K562 (cell line): Measurements from ENCODE around the gene LYPLA2.
"Not testable (repeated sequence)": the region's sequence is repeated elsewhere in the genome, so short reads cannot be mapped to it uniquely, and the experiment has no call there.

ENCODE experiments used
- BRF2 ChIP-seq: IDR thresholded peaks from 3 replicates; pipeline ENCODE4 v1.6.1; 2011; ENCODE audit warnings: borderline replicate concordance, mild to moderate bottlenecking; ENCODE audit not compliant: insufficient read length, insufficient read depth
- CCNT2 ChIP-seq: IDR thresholded peaks from 2 replicates; pipeline ENCODE4 v1.6.1; 2011; ENCODE audit warnings: borderline replicate concordance, low read depth, mild to moderate bottlenecking, moderate library complexity, mixed read lengths, low read length; ENCODE audit not compliant: insufficient read length; ENCODE audit errors: extremely low read depth
- EP300 ChIP-seq: IDR thresholded peaks from 2 replicates; pipeline ENCODE4 v1.6.1; 2012; ENCODE audit warnings: low read length, improper control_type of control experiment
- NFE2 ChIP-seq: IDR thresholded peaks from 2 replicates; pipeline ENCODE4 v1.6.1; 2014; ENCODE audit warnings: antibody characterized with exemption, low read depth
- POLR2A ChIP-seq: fragments of 450-650 bp; conservative IDR thresholded peaks from 2 replicates; pipeline ENCODE4 v1.6.1; 2016
- POLR2H ChIP-seq: IDR thresholded peaks from 2 replicates; pipeline ENCODE4 v1.6.1; 2016; ENCODE audit warnings: missing genetic modification characterization, low read depth, mild to moderate bottlenecking, control low read depth, missing compliant biosample characterization, moderate library complexity
- TEAD4 ChIP-seq, 2 experiments: sonication (generic) in 1 of 2; formaldehyde crosslinking in 1 of 2; IDR thresholded peaks; 2 replicates each; pipeline versions ENCODE4 v1.6.1 to v1.8.0; 2012 to 2022; ENCODE audit warnings: borderline replicate concordance in 1 of 2, inconsistent platforms in 1 of 2, low read length in 1 of 2, mild to moderate bottlenecking in 1 of 2, missing genetic modification reagents in 1 of 2
- ZNF436 ChIP-seq: fragments of 250-450, 450-650 bp; sonication (Bioruptor Pico); formaldehyde crosslinking; IDR thresholded peaks from 2 replicates; pipeline ENCODE4 v1.7.0; 2020; ENCODE audit warnings: mild to moderate bottlenecking
- ZNF707 ChIP-seq: fragments of 250-450 bp; sonication (Bioruptor Pico); conservative IDR thresholded peaks from 2 replicates; pipeline ENCODE4 v1.8.0; 2022; ENCODE audit warnings: inconsistent platforms, mild to moderate bottlenecking, moderate library complexity
- TF ChIP-seq, protein P1 (sequence below): IDR thresholded peaks from 2 replicates; pipeline ENCODE4 v1.6.1; 2016; ENCODE audit warnings: missing genetic modification characterization, missing compliant biosample characterization
- TF ChIP-seq, protein P2 (sequence below): fragments of 250-450 bp; sonication (Bioruptor Pico); IDR thresholded peaks from 2 replicates; pipeline ENCODE4 v1.5.0; 2022; ENCODE audit warnings: mild to moderate bottlenecking
- TF ChIP-seq, protein P3 (sequence below): sonication (generic); formaldehyde crosslinking; IDR thresholded peaks from 2 replicates; pipeline ENCODE4 v1.8.0; 2023; ENCODE audit warnings: mild to moderate bottlenecking, missing genetic modification reagents
- TF ChIP-seq, protein P4 (sequence below): fragments of 250-450 bp; sonication (Bioruptor Pico); IDR thresholded peaks from 2 replicates; pipeline ENCODE4 v1.5.0; 2020; ENCODE audit warnings: mild to moderate bottlenecking, borderline replicate concordance

DNA sequence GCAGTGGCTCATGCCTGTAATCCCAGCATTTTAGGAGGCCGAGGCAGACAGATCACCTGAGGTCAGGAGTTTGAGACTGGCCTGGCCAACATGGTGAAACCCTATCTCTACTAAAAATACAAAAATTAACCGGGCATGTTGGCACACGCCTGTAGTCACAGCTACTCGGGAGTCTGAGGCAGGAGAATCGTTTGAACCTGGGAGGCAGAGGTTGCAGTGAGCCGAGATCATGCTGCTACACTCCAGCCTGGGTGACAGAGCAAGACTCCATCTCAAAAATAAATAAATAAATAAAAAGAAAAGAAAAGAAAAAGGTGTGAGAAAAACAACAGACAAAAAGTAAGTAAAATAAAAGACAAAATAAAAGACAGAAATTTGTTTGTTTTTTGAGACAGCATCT, 43.2 kb downstream of the LYPLA2 start:
- TF ChIP-seq ZNF707 (CRISPR knock-in tag); CCNT2; EP300; POLR2H (tag); BRF2; POLR2A; ZNF436 (CRISPR knock-in tag); TEAD4 (IDR thresholded peaks at IDR 0.05; ENCODE audit: low read length); TEAD4 (CRISPR knock-in tag; IDR thresholded peaks at IDR 0.05; ENCODE audit: borderline replicate concordance); NFE2: not testable (repeated sequence)
- TF ChIP-seq, protein P1, sequence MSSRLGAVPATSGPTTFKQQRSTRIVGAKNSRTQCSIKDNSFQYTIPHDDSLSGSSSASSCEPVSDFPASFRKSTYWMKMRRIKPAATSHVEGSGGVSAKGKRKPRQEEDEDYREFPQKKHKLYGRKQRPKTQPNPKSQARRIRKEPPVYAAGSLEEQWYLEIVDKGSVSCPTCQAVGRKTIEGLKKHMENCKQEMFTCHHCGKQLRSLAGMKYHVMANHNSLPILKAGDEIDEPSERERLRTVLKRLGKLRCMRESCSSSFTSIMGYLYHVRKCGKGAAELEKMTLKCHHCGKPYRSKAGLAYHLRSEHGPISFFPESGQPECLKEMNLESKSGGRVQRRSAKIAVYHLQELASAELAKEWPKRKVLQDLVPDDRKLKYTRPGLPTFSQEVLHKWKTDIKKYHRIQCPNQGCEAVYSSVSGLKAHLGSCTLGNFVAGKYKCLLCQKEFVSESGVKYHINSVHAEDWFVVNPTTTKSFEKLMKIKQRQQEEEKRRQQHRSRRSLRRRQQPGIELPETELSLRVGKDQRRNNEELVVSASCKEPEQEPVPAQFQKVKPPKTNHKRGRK (tag) = not testable (repeated sequence)
- TF ChIP-seq, protein P2, sequence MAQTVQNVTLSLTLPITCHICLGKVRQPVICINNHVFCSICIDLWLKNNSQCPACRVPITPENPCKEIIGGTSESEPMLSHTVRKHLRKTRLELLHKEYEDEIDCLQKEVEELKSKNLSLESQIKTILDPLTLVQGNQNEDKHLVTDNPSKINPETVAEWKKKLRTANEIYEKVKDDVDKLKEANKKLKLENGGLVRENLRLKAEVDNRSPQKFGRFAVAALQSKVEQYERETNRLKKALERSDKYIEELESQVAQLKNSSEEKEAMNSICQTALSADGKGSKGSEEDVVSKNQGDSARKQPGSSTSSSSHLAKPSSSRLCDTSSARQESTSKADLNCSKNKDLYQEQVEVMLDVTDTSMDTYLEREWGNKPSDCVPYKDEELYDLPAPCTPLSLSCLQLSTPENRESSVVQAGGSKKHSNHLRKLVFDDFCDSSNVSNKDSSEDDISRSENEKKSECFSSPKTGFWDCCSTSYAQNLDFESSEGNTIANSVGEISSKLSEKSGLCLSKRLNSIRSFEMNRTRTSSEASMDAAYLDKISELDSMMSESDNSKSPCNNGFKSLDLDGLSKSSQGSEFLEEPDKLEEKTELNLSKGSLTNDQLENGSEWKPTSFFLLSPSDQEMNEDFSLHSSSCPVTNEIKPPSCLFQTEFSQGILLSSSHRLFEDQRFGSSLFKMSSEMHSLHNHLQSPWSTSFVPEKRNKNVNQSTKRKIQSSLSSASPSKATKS (CRISPR knock-in tag) = not testable (repeated sequence)
- TF ChIP-seq, protein P3, sequence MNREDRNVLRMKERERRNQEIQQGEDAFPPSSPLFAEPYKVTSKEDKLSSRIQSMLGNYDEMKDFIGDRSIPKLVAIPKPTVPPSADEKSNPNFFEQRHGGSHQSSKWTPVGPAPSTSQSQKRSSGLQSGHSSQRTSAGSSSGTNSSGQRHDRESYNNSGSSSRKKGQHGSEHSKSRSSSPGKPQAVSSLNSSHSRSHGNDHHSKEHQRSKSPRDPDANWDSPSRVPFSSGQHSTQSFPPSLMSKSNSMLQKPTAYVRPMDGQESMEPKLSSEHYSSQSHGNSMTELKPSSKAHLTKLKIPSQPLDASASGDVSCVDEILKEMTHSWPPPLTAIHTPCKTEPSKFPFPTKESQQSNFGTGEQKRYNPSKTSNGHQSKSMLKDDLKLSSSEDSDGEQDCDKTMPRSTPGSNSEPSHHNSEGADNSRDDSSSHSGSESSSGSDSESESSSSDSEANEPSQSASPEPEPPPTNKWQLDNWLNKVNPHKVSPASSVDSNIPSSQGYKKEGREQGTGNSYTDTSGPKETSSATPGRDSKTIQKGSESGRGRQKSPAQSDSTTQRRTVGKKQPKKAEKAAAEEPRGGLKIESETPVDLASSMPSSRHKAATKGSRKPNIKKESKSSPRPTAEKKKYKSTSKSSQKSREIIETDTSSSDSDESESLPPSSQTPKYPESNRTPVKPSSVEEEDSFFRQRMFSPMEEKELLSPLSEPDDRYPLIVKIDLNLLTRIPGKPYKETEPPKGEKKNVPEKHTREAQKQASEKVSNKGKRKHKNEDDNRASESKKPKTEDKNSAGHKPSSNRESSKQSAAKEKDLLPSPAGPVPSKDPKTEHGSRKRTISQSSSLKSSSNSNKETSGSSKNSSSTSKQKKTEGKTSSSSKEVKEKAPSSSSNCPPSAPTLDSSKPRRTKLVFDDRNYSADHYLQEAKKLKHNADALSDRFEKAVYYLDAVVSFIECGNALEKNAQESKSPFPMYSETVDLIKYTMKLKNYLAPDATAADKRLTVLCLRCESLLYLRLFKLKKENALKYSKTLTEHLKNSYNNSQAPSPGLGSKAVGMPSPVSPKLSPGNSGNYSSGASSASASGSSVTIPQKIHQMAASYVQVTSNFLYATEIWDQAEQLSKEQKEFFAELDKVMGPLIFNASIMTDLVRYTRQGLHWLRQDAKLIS = not testable (repeated sequence)
- TF ChIP-seq, protein P4, sequence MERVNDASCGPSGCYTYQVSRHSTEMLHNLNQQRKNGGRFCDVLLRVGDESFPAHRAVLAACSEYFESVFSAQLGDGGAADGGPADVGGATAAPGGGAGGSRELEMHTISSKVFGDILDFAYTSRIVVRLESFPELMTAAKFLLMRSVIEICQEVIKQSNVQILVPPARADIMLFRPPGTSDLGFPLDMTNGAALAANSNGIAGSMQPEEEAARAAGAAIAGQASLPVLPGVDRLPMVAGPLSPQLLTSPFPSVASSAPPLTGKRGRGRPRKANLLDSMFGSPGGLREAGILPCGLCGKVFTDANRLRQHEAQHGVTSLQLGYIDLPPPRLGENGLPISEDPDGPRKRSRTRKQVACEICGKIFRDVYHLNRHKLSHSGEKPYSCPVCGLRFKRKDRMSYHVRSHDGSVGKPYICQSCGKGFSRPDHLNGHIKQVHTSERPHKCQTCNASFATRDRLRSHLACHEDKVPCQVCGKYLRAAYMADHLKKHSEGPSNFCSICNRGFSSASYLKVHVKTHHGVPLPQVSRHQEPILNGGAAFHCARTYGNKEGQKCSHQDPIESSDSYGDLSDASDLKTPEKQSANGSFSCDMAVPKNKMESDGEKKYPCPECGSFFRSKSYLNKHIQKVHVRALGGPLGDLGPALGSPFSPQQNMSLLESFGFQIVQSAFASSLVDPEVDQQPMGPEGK (CRISPR knock-in tag) = not testable (repeated sequence)
